NCI-H460 (cell line): ENCODE data around the gene PLEKHA8. TPM values are rescaled to one million over a fixed set of nuclear protein-coding genes. Genes with fewer than 3 reads are reported as not detected.

Experiments used
- small RNA-seq, 2 experiments: library from RNA; depleted of rRNA; stranded (forward); fragments of <200 nt; gene quantifications; one replicate each; pipeline ENCODE3, GENCODE V24; 2014
- total RNA-seq: library from RNA; depleted of rRNA; stranded (reverse); fragments of >200 nt; shearing (Covaris generic); gene quantifications from 2 replicates; pipeline ENCODE4 v1.2.3, GENCODE V29; 2014; rRNA removed

PLEKHA8 gene
- total RNA-seq, 1 experiment from 2014 or later: 18.3 TPM

Small RNAs within 50 kb of the gene (small RNA-seq; reads per million reads assigned to genes)
- gene RPS27P16: 0 to 0.06 reads per million in 2 experiments

Other genes starting within 250 kb of the PLEKHA8 start
- gene WIPF3, start 221.9 kb upstream of the PLEKHA8 start, total RNA-seq: 0.07 TPM in 1 of 2 replicates, not detected in the other
- gene SCRN1, start 38.6 kb upstream of the PLEKHA8 start, total RNA-seq: 1.2 and 2.1 TPM in 2 replicates
- gene FKBP14, start 1.7 kb upstream of the PLEKHA8 start, total RNA-seq: 36.3 and 40.8 TPM in 2 replicates
- gene MTURN, start 106.6 kb downstream of the PLEKHA8 start, total RNA-seq: 2.5 TPM in 2 replicates